HEK293T (cell line): ENCODE data around the gene CCNH.

ENCODE experiments used
- CTCF ChIA-PET: fragments of 350-600 bp; formaldehyde crosslinking; extraction: SDS; loops from one replicate; lab custom pipeline; 2021; ENCODE audit warnings: antibody characterized with exemption, inconsistent platforms; lab: Yijun Ruan, JAX
- POLR2A ChIA-PET: fragments of 350-600 bp; formaldehyde crosslinking; extraction: SDS; loops from one replicate; lab custom pipeline; 2020; ENCODE audit warnings: antibody characterized with exemption, inconsistent platforms; lab: Yijun Ruan, JAX
- DNase-seq: peaks from one replicate; pipeline ENCODE4 v3.0.0; 2012; ENCODE audit warnings: mixed read lengths; ENCODE audit errors: extremely low spot score
- ARNT ChIP-seq: fragments of 450-650 bp; IDR thresholded peaks from 2 replicates; pipeline ENCODE4 v1.6.1; 2017; ENCODE audit warnings: mild to moderate bottlenecking
- BHLHE40 ChIP-seq: fragments of 450-650 bp; IDR thresholded peaks from 2 replicates; pipeline ENCODE4 v1.6.1; 2016; ENCODE audit warnings: mild to moderate bottlenecking, moderate library complexity, borderline replicate concordance
- CTBP1 ChIP-seq: fragments of 450-650 bp; IDR thresholded peaks from 2 replicates; pipeline ENCODE4 v1.6.1; 2016; ENCODE audit warnings: borderline replicate concordance
- ELF4 ChIP-seq: fragments of 450-650 bp; IDR thresholded peaks from 2 replicates; pipeline ENCODE4 v1.6.1; 2017; ENCODE audit warnings: antibody characterized with exemption
- FOXA1 ChIP-seq: fragments of 450-650 bp; IDR thresholded peaks from 2 replicates; pipeline ENCODE4 v1.6.1; 2016; ENCODE audit warnings: mild to moderate bottlenecking
- FOXK2 ChIP-seq: fragments of 450-650 bp; IDR thresholded peaks from 2 replicates; pipeline ENCODE4 v1.6.1; 2016; ENCODE audit warnings: mild to moderate bottlenecking
- FOXM1 ChIP-seq: fragments of 450-650 bp; IDR thresholded peaks from 2 replicates; pipeline ENCODE4 v1.6.1; 2017; ENCODE audit warnings: mild to moderate bottlenecking, borderline replicate concordance
- HDGF ChIP-seq: fragments of 450-650 bp; IDR thresholded peaks from 2 replicates; pipeline ENCODE4 v1.6.1; 2017; ENCODE audit warnings: antibody characterized with exemption, borderline replicate concordance
- L3MBTL2 ChIP-seq: fragments of 450-650 bp; conservative IDR thresholded peaks from 2 replicates; pipeline ENCODE4 v1.6.1; 2016; ENCODE audit warnings: mild to moderate bottlenecking
- LEF1 ChIP-seq: fragments of 450-650 bp; IDR thresholded peaks from 2 replicates; pipeline ENCODE4 v1.6.1; 2017; ENCODE audit warnings: mild to moderate bottlenecking, borderline replicate concordance
- NFRKB ChIP-seq: fragments of 450-650 bp; IDR thresholded peaks from 2 replicates; pipeline ENCODE4 v1.6.1; 2016; ENCODE audit warnings: mild to moderate bottlenecking, moderate library complexity
- SP1 ChIP-seq: fragments of 450-650 bp; IDR thresholded peaks from 2 replicates; pipeline ENCODE4 v1.6.1; 2017
- SUZ12 ChIP-seq: fragments of 450-650 bp; IDR thresholded peaks from 2 replicates; pipeline ENCODE4 v1.6.1; 2016; ENCODE audit warnings: mild to moderate bottlenecking
- TARDBP ChIP-seq: fragments of 450-650 bp; IDR thresholded peaks from 2 replicates; pipeline ENCODE4 v1.6.1; 2016
- ZNF384 ChIP-seq: fragments of 450-650 bp; IDR thresholded peaks from 2 replicates; pipeline ENCODE4 v1.6.1; 2016
- TF ChIP-seq, protein P1 (sequence below): fragments of 450-650 bp; IDR thresholded peaks from 2 replicates; pipeline ENCODE4 v1.6.1; 2016

The CCNH gene

DNA sequence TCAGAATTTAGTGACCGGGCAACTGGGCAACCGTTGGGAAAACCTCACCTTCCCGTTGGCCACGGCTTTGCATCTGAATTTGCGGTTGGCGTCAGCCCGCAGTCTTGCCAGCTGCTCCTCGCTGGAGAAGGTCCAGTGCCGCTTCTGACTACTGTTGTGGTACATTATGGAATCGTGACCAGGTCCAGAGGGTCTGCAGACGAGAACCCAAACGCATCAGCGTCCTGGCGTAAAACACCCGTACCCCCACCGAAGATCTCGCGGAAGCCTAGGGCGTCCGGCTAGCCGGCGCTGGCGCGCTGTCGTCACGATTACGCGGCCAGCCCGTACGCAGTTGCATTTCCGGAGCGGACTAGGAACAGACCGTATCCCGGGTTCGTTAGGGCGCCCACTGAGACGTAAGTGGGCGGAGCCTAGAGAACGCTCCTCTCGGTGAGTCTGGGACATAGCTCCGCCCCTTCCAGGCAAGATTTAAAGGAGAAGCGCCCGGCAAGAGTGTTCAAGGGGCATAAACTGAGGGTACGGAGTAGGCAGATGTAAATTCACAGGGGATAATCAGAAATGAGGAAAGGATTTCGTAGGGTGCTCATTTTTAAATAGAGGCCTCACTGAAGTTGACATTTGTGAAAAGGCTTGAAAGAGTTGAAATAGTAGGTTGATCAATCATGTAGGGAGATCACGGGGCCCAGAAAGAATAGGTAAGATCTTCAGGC is at the start of gene CCNH:
CCNH (minus strand) TSS at position 301 of the 713 bp plus-strand sequence; CDS start at position 165, 136 bp downstream.
- POLR2A ChIA-PET: interaction anchor here (1.0 kb wide), 3 partner anchors 9 to 30 kb away, joined by 3 to 8 read pairs (median 4); no protein-coding TSS in a partner anchor
- TF ChIP-seq ELF4: peak; percentile 41; the same call in 1 of the 2 replicates
- TF ChIP-seq BHLHE40: no peak
- TF ChIP-seq CTBP1: no peak
- DNase-seq: peak; percentile 98
- CTCF ChIA-PET: no interaction called here

DNA sequence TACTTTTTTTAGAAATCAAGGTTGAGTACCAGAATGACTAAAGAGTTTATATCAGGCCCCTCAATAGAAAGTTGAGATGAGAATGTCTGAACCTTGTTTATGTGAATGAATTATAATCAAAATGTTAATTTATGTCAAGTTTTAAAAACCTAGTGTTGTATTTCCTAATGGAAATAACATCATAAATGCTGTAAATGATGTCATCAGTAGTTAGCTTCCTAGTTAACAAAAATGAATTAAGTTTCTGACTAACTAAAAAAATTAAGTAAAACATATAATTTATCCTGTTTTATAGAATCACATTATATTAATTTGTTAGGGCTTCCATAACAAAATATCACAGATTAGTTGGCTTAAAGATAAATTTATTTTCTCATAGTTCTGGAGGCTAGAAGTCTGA is 45.0 kb upstream of the CCNH start:
- ChIA-PET CTCF (no interaction called here), POLR2A (no interaction called here)
- TF ChIP-seq, protein P1, sequence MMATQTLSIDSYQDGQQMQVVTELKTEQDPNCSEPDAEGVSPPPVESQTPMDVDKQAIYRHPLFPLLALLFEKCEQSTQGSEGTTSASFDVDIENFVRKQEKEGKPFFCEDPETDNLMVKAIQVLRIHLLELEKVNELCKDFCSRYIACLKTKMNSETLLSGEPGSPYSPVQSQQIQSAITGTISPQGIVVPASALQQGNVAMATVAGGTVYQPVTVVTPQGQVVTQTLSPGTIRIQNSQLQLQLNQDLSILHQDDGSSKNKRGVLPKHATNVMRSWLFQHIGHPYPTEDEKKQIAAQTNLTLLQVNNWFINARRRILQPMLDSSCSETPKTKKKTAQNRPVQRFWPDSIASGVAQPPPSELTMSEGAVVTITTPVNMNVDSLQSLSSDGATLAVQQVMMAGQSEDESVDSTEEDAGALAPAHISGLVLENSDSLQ: no peak
- no peak for TF ChIP-seq FOXK2
- no peak for TF ChIP-seq ELF4
- no peak for TF ChIP-seq LEF1
- TF ChIP-seq FOXA1: no peak
- TF ChIP-seq L3MBTL2: no peak
- TF ChIP-seq SUZ12: no peak
- no peak for TF ChIP-seq CTBP1
- no peak for TF ChIP-seq SP1
- no peak for TF ChIP-seq BHLHE40
- no peak for TF ChIP-seq ARNT
- TF ChIP-seq HDGF: no peak
- no peak for TF ChIP-seq FOXM1
- no peak for TF ChIP-seq NFRKB
- TF ChIP-seq ZNF384: no peak
- TF ChIP-seq TARDBP: no peak
- DNase-seq: no peak

DNA sequence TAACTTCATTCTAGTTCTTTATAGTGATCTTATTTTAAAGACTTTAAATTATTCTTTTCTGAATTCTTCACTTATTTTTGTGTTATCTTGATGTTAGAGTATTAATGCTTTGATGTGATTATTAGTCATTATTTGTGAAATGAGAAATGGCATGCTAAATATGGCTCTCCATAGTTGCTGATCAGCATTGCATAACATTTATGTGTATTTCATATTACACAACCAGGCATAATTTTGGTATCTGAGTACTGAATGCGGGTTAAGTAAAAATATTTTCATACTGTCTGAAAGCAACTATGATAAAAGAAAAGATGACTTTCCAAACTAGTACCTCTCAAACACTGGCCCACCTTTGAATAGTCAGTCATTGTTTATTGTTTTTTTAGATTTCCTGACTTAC is 41.1 kb upstream of the CCNH start:
- DNase-seq: no peak
- TF ChIP-seq SP1: no peak
- no peak for TF ChIP-seq L3MBTL2
- no peak for TF ChIP-seq CTBP1
- no peak for TF ChIP-seq FOXK2
- no peak for TF ChIP-seq FOXM1
- TF ChIP-seq, protein P1: no peak
- TF ChIP-seq ZNF384: no peak
- no peak for TF ChIP-seq BHLHE40
- no peak for TF ChIP-seq HDGF
- ChIA-PET POLR2A (no interaction called here), CTCF (no interaction called here)

DNA sequence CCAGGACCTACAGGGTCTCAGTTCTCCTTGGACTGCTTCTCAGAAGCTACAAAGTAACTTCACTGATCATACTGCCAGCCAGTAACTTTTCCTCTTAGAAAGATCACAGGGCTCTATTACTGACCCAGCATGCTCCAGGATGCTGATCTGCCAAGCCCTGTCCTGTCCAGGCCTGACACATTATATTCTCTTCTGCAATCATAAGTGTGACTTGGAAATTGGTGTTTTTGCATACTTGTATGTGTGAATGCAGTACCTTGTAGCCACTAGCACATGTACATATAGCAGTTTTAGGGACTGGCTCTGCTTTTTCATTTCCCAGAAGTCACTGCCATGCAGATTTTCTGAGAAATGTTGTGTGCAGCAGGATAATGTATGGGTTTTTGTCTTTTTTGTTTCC is 40.1 kb upstream of the CCNH start:
- DNase-seq: no peak
- TF ChIP-seq ELF4 (no peak), L3MBTL2 (no peak), NFRKB (no peak), FOXA1 (no peak), ZNF384 (no peak), SP1 (no peak), FOXM1 (no peak), HDGF (no peak), FOXK2 (no peak)
- TF ChIP-seq, protein P1: no peak
- POLR2A ChIA-PET: no interaction called here
- CTCF ChIA-PET: no interaction called here

DNA sequence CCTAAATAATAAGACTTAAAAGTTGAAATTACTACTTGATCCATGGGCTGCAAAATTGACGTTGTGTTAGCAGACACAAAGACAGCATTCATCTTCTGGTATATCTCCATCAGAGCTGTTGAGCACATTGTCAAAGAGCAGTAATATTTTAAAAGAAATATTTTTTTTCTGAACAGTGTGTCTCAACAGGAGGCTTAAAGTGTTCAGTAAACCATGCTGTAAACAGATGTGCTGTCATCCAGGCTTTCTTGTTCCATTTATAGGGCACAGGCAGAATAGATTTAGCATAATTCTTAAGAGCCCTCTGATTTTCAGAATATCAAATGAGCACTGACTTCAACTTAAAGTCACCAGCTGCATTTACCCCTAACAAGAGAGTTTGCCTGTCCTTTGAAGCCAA is 29.7 kb upstream of the CCNH start:
- DNase-seq: no peak
- TF ChIP-seq FOXK2 (no peak), SP1 (no peak), SUZ12 (no peak), BHLHE40 (no peak)
- TF ChIP-seq, protein P1: no peak
- ChIA-PET CTCF (no interaction called here), POLR2A (interaction anchor here (0.8 kb wide), 1 partner anchor 30 kb away, joined by 3 read pairs; the partner anchor contains the start of gene CCNH)

DNA sequence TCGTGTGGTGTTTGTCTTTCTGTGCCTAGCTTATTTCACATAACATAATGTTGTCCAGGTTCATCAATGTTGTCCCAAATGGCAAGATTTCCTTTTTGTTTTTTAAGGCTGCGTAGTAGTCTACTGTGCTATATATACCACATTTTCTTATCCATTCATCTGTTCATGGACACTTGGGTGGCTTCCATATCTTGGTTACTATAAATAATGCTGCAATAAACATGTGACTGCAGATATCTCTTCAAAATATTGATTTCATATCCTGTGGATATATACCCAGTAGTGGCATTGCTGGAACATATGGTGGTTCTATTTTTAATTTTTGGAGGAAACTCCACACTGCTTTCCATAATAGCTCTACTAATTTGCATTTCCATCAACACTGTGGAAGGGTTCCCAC is 25.5 kb upstream of the CCNH start:
- no peak for DNase-seq
- TF ChIP-seq BHLHE40 (no peak), ELF4 (no peak), HDGF (no peak), CTBP1 (no peak), SP1 (no peak), SUZ12 (no peak), TARDBP (no peak), LEF1 (no peak), ZNF384 (no peak), FOXM1 (no peak), L3MBTL2 (no peak), FOXK2 (no peak)
- TF ChIP-seq, protein P1: no peak
- CTCF ChIA-PET: no interaction called here
- POLR2A ChIA-PET: no interaction called here
